Anterior cingulate cortex (tissue), 58 donors: ENCODE measurements around the gene CEACAM21.

ENCODE experiments used
- DNase-seq, 58 donors: peaks; one replicate each; lab custom pipeline; 2025; lab: John Stamatoyannopoulos, UW

Gene CEACAM21

GRCh38 chr19:41575998-41576397 is at the start of gene CEACAM21:
Gene CEACAM21 (plus strand): TSS chr19:41576166. CDS start chr19:41576275, 109 bp downstream.
- DNase-seq = peak in 18 of 58 donors; percentile 5 to 48 (median 19)

- no peak for DNase-seq
These were observed 48.9 kb upstream of the CEACAM21 start for GRCh38 chr19:41527089-41527488.

- no peak for DNase-seq
These were observed 47.9 kb upstream of the CEACAM21 start for GRCh38 chr19:41528106-41528505.

- DNase-seq = no peak
These were observed 46.3 kb upstream of the CEACAM21 start for GRCh38 chr19:41529484-41530183.

GRCh38 chr19:41530184-41530534 is 45.8 kb upstream of the CEACAM21 start:
- no peak for DNase-seq

- DNase-seq = peak in 1 of 58 donors; percentile 30
These were observed 45.1 kb upstream of the CEACAM21 start for GRCh38 chr19:41530761-41531301.

- peak in 5 of 58 donors; percentile 11 to 36 (median 20) for DNase-seq
These were observed 44.3 kb upstream of the CEACAM21 start for GRCh38 chr19:41531438-41532311.

GRCh38 chr19:41532526-41532925 is 43.4 kb upstream of the CEACAM21 start:
- DNase-seq = no peak

- no peak for DNase-seq
These were observed 42.2 kb upstream of the CEACAM21 start for GRCh38 chr19:41533671-41534215.

- DNase-seq = no peak
These were observed 40.8 kb upstream of the CEACAM21 start for GRCh38 chr19:41535029-41535622.

GRCh38 chr19:41537789-41538188 is 38.2 kb upstream of the CEACAM21 start:
- no peak for DNase-seq

GRCh38 chr19:41540041-41540695 is 35.8 kb upstream of the CEACAM21 start:
- no peak for DNase-seq

- DNase-seq = peak in 1 of 58 donors; percentile 10
These were observed 33.9 kb upstream of the CEACAM21 start for GRCh38 chr19:41541990-41542584.

GRCh38 chr19:41542622-41543021 is 33.3 kb upstream of the CEACAM21 start:
- no peak for DNase-seq

- no peak for DNase-seq
These were observed 32.4 kb upstream of the CEACAM21 start for GRCh38 chr19:41543582-41543981.

GRCh38 chr19:41545547-41545946 is 30.4 kb upstream of the CEACAM21 start:
- DNase-seq = no peak

GRCh38 chr19:41546386-41546789 is 29.6 kb upstream of the CEACAM21 start:
- DNase-seq = peak in 1 of 58 donors; percentile 15

- DNase-seq = no peak
These were observed 29.0 kb upstream of the CEACAM21 start for GRCh38 chr19:41546961-41547360.

GRCh38 chr19:41547569-41547968 is 28.4 kb upstream of the CEACAM21 start:
- no peak for DNase-seq

GRCh38 chr19:41548047-41548446 is 27.9 kb upstream of the CEACAM21 start:
- DNase-seq = no peak
